HK-2 (cell line): ENCODE data around the gene PRKAR1B.
"Not testable (repeated sequence)": the region's sequence is repeated elsewhere in the genome, so short reads cannot be mapped to it uniquely, and the experiment has no call there.

Source experiments
- DNase-seq: peaks from one replicate; pipeline ENCODE4 v3.0.0-alpha.2; 2018; ENCODE audit not compliant: unreplicated experiment

The PRKAR1B gene

DNA sequence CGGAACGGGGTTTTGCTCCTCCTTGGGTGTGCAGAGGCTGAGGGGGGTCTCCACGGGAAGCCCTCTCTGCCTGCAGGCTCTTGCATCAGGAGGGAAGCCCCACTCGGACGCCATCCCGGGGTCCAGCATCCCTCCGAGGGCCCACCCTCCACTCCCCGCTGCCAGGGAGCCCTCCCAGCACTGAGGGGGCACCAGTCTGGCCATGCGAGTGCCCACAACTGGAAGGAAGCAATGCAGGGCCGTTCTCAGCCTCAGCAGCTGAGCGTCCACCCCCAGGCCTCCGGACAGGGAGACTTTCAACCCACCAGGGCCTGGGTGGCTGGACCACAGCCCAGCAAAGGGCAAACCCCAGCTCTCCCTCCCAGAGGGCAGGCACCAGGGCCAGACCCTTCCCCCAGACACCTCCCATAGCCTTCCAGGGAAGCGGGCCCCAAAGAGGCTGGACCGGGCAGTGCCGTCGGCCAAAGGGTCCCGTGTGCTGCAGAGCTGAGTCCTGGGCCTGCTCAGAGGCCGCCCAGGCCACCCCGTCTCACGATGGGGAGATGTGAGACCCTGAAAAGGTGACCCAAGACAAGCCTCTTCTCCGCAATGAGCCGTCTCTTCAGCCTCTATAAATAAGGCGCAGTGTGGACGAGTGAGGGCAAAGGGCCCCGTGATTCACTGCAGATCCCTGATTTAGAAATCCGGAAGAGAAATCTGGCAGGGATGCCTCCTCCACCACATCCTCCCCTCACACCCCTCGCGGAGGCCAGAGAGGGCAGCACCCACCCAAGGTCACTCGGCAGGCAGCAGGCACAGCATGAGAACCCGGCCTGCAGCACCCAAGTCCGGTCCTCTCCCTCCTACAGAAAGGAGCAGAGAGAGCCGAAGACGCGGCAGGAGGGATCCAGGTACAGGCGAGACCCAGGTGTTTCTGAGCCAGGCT is 82.4 kb downstream of the PRKAR1B start:
- no peak for DNase-seq

DNA sequence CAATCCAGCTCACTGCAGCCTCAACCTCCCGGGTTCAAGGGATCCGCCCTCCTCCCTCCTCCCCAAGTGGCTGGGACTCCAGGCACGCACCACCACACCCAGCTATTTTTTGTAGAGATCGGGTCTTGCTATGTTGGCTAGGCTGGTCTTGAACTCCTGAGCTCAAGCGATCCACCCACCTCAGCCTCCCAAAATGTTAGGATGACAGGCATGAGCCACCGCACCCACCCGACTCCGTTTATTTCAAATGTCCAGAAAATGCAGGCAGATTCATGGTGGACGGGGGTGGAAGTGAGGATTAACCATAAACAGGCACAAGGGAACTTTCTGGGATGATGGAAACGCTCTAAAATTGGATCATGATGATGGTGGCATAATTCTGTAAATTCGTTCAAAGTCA is 85.1 kb downstream of the PRKAR1B start:
- DNase-seq = no peak

DNA sequence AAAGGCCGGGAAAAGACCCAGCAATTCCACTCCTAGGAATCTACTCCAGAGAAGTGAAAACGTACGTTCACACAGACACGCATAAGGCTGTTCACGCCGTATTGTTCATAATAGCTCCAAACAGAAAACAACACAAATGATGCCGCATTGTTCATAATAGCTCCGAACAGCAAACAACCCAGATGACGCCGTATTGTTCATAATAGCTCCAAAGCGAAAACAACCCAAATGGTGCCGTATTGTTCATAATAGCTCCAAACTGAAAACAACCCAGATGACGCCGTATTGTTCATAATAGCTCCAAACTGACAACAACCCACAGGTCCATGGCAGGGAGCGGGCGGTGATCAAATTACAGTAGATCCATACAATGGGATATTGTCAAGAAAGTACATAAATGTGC is 85.8 kb downstream of the PRKAR1B start:
- no peak for DNase-seq

DNA sequence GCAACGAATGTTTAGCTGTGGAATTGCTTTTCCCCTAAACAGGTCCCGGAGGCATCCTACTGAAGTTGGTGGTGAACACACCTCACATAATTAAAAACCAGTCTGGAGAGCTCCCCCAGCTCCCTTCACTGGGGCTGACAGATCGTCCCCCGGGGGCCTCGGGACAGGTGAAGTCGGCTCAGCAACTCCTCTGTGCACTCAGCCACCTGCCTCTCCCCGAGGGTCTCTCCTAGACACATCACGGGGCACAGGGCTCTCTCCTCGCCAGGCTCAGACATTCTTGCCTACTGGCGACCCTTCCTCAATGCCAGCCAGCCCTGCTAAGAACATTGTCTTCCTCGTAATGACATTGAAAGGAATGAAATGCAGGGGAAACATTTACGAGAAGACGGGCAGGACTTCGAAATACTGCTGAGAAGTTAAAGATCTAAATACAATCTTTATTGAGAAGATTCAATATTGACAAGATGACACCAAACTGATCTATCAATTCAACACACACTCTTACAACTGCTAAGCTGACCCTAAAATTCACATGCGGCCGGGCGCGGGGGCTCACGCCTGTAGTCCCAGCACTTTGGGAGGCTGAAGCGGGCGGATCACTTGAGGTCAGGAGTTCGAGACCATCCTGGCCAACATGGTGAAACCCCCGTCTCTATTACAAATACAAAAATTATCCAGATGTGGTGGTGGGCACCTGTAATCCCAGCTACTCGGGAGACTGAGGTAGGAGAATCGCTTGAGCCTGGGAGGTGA is 88.6 kb downstream of the PRKAR1B start:
- DNase-seq = no peak

DNA sequence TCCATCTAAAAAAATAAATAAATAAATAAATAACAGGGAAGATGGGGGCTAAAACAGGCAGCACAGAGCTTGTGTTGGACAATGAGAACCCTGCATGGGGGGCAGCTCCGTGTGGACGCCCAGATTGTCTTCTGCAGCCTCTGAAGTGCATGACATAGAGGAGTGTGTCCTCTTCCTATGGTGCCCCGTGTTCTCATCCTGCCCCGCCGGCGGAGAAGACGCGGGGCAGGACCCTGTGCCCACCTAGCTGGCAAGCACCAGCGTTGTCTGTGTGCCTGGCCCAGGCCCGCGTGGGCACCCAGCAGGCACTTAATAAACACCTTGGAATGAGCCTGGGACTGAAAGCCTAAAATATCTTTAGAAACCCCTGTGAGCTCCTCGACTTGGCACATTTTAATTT is 89.3 kb downstream of the PRKAR1B start:
- DNase-seq = no peak

DNA sequence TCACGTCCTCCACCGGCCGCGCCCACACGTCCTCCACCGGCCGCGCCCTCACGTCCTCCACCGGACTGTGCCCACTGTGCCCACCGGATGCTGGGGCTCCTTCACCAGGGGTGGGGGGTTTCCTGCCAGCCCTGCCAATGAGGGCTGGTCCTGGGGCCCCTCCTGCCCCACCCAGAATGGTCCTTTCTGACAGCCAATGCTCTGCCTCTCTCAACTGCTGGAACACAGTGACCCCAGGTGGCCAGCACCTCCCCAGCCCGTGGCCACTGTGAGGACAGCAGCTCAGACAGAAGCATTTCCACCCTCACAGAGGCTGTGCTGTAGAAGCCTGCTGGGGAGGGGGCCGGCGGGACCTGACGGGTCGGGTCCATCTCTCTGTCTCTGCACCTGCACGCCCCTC is 90.7 kb downstream of the PRKAR1B start:
- DNase-seq = peak; percentile 21

DNA sequence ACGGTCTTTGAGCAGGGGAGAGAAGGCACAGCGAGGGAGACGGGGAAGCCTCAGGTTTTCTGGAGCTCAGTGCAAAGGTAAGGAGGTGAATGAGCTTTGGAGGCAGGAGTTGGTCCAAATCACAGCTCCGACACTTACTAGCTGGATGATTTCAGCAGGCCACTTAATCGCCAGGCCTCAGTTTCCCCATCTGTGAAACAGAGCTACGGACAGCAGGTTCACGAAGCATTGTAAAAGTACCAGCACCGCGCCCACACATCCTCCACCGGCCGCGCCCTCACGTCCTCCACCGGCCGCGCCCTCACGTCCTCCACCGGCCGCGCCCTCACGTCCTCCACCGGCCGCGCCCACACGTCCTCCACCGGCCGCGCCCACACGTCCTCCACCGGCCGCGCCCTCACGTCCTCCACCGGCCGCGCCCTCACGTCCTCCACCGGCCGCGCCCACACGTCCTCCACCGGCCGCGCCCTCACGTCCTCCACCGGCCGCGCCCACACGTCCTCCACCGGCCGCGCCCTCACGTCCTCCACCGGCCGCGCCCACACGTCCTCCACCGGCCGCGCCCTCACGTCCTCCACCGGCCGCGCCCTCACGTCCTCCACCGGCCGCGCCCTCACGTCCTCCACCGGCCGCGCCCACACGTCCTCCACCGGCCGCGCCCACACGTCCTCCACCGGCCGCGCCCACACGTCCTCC is 91.2 kb downstream of the PRKAR1B start:
- DNase-seq = not testable (repeated sequence)

DNA sequence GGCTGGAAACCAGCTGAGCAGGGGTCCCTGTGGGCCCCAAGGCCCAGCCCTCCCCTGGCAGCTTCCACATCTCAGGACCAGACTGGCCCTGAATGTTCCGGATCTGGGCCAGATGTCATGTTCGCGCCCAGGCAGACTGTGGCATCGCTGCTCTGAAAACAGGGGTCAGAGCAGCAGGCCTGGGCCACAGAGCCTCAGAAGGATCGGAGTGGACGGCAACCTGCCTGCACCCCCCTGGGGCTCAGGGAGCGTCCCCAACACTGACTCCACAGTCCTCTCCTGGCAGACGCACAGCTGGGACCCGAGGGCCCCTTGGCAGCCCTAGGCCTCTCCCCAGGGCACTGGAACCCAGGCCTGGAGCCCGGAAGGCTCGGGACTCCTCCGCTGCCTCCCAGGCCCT is 91.9 kb downstream of the PRKAR1B start:
- DNase-seq = no peak

DNA sequence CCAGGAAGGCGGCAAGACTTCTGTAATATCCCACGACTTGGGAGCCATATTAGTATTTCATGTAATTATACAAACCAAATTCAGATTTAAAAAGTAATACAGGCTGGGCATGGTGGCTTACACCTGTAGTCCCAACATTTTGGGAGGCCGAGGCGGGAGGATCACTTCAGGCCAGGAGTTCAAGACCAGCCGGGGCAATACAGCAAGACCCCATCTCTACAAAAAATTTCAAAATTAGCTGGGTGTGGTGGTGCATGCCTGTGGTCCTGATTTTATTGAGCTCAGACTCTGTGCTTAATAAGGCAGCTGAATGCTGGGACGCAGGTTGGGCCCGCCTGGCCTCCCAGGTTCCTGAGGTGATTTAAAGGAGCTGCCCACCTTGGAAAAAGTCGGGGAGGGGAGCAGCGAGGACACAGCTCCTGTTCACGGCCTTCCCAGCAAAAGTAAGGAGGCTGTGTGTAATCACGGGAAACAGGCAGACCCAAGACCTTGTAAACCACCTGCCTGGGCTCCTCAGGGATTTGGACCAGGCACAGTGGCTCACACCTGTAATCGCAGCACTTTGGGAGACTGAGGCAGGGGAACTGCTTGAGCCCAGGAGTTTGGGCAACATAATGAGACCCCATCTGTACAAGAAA is 93.6 kb downstream of the PRKAR1B start:
- no peak for DNase-seq

DNA sequence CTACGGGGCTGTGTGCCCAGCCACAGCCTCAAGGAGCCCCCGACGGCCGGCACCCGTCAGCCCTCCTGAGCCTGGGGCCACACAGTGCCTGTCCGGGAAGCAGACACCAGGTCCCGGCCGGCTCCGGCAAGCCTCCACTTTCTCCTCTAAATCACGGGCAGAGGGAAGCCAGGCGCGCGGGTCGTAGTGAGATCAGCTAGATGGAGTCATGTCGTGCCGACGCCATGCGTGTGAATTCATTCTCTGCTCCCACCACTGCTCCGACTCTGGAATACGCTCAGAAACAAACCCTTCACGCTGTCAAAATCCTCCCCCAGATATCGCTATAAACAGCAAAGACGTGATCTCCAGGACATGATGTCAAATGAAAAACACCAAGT is 94.3 kb downstream of the PRKAR1B start:
- DNase-seq = no peak

DNA sequence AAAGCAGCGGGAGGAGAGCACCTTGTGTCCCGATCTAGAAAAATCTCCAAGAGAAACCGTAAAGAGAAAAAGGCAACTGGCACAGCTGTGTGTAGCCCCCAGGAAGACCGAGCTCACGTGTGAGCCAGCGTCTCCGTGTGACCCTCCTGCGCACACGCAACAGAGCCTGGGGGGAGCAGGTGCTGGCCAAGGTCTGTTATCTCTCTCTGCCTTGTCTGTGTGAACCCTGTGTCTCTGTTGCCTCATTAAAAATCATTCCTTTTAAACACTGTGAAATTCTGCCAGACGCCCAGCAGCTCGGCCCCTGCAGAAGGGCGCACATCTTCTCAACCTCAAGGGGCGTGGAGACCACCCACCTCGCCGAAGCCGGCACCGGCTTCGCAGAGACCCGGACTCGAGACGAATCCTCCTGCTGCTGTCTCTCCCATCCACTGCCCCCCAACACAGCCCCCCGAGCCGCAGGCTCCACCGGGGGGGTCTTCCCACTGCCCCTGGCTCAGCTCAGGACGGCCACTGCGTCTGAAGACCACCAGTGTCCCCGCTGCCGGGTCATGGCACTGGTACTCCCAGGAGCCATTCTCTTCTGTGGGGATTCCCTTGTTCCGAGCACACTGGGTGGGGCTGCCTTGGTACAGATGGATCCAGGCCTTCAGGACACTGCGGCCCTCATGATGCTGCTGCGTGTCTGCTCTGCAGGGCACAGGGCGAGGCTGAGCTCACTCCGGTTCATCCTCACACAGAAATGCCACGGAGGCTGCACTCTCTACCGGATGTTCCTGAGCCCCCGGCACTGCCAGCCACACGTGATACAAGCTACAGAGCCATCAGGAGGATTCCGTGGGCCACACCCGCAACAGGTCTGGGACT is 94.9 kb downstream of the PRKAR1B start:
- DNase-seq = no peak

DNA sequence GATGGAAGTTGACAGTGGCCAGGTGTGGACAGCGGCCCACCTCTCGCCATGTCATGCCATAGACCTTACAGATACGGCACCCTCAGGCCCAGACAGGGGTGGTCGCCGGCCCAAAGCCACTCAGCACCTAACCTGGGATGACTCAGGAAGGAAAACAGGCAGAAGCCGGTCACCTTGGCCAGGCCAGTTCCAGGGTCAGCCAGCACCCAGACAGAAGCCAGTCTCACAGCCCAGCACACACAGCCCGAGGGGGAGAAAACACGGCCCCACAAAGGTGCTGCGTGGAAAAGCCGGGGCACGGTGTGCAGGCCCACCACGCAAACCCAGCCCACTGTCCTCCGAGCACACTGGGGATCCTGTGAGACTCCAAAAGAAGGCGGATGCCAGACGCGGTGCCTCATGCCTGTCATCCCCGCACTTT is 95.8 kb downstream of the PRKAR1B start:
- DNase-seq = no peak

DNA sequence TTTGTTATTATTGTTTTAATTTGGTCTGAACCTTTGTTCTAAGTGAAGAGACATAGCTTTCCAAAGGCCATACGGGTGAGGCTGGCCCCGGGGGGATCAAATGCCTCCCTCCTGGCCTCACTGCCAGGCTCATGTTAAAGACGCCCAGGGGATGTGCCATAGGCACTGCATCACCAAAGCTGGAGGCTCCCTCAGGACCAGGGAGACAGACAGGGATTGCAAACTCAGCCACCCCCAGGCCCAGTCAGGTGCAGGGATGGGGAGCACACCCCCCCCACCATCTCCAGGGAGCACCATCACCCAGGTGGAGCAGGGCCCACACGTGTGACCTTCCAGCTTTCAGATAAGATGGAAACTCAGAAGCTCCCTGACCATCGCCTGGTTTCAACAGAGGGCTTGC is 96.5 kb downstream of the PRKAR1B start:
- DNase-seq = no peak

DNA sequence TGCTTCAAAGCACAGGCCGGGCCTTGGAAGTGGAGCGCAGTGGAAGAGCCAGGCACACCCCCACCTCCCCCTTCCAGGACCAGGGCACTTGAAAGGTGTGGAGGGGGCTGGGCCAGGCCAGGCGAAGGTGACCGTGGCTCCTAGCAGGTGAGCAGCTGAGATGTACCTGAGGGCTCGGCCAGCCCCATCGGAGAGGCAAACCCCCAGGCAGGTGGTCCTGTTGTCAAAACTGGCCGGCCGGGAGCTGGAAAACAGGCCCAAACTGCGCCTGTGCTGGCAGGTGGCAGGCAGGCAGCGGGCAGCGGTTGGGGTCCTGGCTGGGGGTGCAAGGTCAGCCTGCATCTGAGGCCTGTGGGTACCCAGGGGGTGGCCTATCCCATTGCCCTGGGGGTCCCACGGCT is 97.0 kb downstream of the PRKAR1B start:
- DNase-seq = no peak

DNA sequence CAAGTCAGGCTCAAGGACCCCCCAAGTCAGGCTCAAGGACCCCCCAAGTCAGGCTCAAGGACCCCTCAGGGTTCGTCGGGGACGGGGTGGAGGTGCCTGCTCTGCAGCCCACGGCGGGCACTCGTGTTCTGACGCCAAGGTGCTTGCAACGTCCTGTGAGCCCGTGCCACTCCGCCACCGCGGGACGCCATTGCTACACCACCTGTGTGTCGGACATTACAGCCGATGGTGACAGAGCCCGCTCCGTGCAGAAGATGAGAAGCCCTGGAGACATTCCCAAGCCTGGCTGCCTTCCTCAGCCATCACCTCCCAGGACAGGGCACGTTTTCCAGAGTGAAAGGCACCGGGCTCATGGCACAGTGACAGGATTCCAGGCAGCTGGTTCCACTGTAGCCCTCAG is 98.3 kb downstream of the PRKAR1B start:
- no peak for DNase-seq

DNA sequence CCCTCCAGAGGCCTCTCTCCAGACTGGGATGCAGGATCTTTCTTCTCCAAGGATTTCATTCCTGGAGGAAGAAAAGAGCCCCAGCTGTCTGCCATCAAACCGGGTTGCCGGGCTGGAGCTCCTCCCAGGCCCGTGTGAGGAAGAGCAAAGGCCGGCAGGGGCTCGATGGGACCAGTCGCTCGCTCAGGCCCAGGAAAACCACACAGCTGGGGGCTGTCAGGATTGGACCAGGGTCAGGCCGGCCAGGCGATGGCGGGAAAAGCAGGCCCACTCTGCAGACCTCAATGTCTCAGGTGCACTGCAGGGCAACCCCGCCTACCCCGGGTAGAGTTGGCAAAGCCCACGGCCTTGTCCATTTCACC is 98.7 kb downstream of the PRKAR1B start:
- DNase-seq = no peak

DNA sequence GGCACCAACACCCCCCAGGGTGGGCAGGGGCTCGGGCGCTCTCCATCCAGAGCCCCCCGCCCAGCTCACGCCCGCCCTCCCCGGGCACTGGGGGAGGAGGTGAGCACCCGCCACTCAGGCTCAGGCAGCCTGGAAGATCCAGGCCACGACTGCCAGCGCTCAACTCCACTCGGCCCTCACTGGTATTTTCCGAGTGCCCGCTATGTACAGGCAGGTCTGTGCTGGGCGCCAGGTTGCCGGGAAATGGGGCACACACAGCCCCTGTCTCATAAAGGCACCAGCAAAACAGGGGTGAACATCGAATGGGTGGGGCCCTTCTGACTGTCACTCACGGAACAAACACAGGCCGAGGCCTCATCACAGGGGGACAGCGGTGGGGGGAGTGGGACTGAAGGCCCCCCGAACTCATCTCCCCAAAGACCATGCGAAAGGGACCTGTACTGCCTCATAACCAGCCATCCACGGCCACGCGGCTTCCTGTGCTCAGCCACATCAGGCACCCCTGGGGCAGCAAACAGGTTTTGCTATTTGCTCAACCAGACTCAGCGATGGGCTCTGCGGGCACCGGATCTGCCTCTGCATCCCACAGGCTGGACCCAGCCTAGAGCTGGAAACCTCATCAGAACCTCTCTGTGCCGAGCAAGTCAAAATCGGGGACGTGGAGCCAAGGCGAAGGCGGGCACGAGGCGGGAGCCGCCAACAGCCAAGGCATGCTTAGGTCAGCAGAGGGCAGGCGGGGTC is 99.2 kb downstream of the PRKAR1B start:
- DNase-seq = no peak

DNA sequence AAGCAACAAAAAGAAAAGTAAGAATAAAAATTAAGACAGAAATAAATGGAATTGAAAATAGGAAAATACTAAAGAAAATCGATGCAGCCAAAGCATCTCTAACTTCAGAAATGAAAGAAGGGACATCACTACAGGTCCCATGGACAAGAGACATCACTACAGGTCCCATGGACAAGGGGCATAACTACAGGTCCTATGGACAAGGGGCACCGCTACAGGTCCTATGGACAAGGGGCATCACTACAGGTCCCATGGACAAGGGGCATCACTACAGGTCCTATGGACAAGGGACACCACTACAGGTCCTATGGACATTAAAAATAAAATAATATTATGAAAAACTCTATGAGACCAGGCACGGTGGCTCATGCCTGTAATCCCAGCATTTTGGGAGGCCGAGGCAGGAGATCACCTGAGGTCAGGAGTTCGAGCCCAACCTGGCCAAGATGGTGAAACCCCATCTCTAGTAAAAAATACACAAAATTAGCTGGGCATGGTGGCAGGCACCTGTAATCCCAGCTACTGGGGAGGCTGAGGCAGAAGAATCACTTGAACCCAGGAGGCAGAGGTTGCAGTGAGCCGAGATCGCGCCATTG is 101.6 kb downstream of the PRKAR1B start:
- DNase-seq = no peak

DNA sequence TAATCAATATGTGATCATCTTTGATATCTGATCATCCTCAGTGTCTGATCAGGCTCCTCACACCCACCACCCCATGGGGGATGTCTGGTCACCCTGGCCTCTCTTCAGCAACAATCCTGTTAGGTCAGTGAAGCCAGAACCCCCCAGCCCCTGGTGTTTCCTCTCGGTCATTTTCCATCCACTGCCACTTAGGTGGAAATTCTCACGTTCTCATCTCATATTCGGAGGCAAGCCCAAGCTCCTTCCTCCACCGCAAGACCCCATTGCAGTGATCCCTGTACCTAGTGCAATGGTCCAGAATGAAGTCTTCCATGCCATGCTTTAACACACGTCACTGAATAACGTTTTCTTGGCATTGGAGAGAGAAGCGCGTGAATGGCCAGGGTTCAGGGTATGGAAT is 103.6 kb downstream of the PRKAR1B start:
- no peak for DNase-seq
